OCI-LY7 (cell line): ENCODE results near the gene MYBPC2.

Source experiments
- EZH2phosphoT487 ChIP-seq: fragments of 200-600 bp; sonication (generic); IDR thresholded peaks from 2 replicates; pipeline ENCODE4 v1.6.1; 2018; ENCODE audit warnings: low read depth, borderline replicate concordance, mild to moderate bottlenecking, mixed run types, antibody characterized with exemption, low read length, moderate library complexity, mixed read lengths
- TF ChIP-seq, protein P1 (sequence below): fragments of 200-600 bp; sonication (generic); conservative IDR thresholded peaks from 2 replicates; pipeline ENCODE4 v1.5.1; 2014; ENCODE audit warnings: mild to moderate bottlenecking, antibody characterized with exemption, low read length, moderate library complexity, mixed read lengths

- TF ChIP-seq, protein P1, sequence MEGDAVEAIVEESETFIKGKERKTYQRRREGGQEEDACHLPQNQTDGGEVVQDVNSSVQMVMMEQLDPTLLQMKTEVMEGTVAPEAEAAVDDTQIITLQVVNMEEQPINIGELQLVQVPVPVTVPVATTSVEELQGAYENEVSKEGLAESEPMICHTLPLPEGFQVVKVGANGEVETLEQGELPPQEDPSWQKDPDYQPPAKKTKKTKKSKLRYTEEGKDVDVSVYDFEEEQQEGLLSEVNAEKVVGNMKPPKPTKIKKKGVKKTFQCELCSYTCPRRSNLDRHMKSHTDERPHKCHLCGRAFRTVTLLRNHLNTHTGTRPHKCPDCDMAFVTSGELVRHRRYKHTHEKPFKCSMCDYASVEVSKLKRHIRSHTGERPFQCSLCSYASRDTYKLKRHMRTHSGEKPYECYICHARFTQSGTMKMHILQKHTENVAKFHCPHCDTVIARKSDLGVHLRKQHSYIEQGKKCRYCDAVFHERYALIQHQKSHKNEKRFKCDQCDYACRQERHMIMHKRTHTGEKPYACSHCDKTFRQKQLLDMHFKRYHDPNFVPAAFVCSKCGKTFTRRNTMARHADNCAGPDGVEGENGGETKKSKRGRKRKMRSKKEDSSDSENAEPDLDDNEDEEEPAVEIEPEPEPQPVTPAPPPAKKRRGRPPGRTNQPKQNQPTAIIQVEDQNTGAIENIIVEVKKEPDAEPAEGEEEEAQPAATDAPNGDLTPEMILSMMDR = no peak
- TF ChIP-seq EZH2phosphoT487 = no peak
Observed at GRCh38 chr19:50497022-50497405, 64.3 kb downstream of the MYBPC2 start.
